ENCODE data around the gene SOS1.
A peak's percentile ranks its signal among the peaks of the same experiment; 100 is the strongest.
"Not testable (repeated sequence)": the region's sequence is repeated elsewhere in the genome, so short reads cannot be mapped to it uniquely, and the experiment has no call there.

The SOS1 gene

DNA sequence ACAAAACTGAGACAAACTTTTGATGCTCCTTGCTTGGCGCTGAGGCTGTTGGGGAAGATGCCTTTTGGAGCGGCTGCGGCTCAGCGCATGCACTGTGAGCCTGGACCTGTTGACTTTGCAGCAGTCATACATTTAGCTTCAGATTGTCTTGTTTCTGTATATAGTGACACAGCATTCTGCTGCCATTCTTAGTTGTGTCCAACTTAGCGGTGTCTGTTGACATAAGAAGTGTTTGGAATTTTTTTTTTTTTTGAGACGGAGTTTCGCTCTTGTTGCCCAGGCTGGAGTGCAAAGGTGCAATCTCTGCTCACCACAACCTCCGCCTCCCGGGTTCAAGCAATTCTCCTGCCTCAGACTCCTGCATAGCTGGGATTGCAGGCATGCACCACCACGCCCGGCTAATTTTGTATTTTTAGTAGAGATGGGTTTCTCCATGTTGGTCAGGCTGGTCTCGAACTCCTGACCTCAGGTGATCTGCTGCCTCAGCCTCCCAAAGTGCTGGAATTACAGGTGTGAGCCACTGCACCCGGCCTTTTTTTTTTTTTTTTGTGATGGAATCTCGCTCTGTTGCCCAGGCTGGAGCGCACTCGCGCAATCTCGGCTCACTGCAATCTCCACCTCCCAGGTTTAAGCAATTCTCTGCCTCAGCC is 17.5 kb upstream of the SOS1 start:
- DNase-seq, result not testable (repeated sequence)

DNA sequence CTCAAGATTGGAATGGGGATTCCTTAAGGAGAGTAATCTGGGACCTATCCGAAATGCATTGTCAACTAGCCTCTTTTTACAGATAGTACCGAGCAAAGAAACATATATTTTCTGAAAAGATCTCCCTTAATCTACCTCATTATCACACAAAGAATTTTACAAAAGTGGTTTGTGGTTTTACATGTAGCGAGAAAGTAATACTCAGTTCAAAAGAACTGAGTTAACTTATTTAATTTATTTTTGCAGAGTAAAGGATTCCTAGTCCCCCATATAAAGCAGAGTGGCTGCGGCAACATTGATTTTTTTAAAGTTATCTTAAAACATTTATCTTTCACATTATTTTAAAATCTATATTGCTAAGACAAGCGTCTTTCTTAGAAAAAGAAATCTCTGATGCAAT is 15.9 kb upstream of the SOS1 start:
- DNase-seq, result no peak

DNA sequence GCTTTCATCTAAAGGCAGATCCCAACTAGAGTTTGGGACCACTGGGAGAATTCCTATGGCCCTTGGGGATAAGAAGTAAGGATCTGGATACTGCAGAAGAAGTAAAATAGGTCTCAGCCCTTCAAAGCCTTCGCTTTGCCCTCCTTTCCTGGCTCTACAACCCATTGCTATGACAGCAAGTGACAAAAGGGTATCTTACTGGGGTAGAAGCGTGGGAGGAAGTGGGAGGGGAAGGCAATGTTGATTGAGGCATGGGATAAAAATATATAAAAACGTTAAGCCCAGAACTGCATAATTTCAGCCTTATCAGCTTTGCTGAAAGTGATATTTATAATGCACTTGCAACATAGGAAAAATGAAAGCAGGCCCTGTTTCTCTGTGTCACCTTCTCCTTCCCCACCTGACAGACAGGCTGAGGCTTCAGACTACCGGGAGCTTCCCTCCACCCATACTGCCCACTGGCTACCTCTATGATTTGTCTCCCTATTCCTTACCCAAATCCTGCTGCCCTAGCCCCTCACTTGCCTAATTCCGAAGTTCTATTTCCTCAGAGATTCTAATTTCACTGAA is 14.9 kb upstream of the SOS1 start:
- no peak for DNase-seq

DNA sequence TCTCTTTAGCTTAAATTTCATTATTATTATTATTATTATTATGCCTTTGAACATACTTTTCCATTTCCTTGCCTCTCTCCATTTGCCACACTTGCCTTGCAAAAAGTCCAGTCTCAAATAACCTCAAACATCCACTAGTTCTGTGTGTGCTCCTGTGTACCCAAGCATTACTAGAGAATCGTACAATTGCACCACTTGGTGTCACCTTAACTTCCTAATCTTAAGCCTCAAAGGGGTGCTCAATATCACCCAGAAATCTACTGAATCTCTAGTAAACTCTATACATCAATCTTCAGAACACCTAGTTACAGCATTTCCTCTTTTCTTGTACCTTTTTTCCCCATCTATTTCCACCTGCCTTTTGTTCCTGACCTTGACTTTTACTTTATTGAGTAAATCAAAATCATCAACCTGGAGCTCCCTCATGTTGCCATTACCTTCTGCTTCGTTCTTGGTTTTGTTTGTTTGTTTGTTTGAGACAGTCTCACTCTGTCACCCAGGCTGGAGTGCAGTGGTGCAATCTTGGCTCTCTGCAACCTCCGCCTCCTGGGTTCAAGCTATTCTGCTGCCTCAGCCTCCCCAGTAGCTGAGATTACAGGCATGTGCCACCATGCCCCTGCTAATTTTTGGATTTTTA is 12.5 kb upstream of the SOS1 start:
- DNase-seq, result no peak

DNA sequence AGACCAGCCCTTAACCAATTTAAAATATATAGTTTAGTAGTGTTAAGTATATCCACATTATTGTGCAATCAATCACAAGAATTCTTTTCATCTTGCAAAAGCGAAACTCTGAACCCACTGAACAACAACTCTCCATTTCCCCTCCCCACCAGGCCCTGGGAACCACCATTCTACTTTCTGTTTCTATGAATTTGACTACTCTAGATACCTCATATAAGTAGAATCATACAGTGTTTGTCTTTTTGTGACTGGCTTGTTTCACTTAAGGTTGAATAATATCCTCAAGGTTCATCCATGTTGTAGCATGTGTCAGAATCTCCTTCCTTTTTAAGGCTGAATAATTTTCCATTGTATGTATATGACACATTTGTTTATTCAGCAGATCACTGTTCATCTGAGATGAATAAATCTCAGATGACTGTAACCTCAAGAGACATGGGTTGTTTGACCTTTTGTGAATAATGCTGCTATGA is 8.1 kb upstream of the SOS1 start:
- DNase-seq, result no peak

DNA sequence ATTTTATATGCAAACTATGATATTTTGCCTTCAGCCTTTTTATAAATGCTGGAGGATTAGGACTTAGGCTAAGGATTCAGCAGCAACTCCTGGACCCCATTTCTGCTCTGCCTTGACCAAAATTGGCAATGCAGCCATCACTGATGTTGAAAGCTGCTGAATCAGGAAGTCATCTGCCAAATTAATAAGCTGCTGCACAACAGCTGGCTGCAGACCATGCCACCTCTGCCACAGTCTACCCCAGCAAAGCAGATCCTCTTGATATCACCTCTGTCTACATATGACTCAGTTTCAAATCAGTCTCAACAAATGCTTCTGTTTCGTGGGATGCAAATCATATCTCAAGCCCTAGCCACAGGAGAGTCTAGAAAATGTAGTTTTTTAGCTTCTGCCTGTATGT is 7.1 kb upstream of the SOS1 start:
- DNase-seq, result peak; percentile 19 to 20

DNA sequence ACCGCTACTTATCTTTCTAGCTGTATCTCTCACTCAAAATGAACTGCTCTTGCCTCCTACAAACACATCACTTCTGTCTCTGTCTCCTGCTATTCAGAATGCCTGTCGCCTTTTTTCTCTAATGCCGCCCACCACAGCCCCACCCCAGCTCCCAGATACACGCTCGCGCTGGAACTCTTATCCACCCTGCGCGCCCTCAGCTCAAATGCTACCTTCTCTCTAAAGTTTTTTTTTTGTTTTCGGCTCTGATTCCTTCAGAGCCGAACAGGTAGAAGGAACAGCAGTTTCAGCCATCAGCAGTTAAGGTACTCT is 3.9 kb upstream of the SOS1 start:
- peak; percentile 62 to 67 for DNase-seq

DNA sequence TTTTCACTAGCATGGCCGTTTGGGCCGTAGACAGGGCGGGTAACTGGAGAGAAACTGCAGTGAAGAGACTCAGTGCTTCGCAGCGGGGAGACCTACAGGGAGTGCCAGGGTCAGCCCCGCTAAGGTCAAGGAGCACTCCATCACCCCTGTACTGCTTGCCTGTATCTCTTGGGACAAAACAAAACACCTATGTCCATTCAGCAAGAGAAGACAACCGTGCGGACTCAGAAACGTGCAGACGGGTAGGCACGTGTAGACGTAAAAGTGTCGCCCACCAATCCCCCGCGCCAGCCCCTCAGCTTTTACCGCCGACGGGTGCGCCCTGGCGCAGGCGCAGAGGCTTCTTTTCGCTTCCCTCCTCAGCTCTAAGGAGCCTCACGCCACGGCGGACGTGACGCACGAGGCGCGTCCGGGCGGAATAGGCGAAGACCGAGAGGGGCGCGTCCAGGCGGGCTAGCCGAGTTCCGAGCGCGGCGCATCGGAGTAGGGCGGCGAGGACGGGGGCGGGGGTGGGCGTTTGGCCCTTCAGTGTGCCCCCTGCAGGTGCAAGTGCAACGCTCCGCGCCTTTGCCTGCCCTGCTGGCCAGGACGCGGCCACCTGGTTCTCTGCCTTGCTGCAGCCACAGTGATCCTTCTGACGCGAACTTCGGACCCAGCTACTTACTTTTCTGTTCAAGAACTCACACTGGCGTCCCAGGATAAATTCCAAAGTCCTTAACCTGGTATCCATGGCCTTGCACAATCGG is 3.3 kb upstream of the SOS1 start:
- DNase-seq, result peak; percentile 89 to 93

DNA sequence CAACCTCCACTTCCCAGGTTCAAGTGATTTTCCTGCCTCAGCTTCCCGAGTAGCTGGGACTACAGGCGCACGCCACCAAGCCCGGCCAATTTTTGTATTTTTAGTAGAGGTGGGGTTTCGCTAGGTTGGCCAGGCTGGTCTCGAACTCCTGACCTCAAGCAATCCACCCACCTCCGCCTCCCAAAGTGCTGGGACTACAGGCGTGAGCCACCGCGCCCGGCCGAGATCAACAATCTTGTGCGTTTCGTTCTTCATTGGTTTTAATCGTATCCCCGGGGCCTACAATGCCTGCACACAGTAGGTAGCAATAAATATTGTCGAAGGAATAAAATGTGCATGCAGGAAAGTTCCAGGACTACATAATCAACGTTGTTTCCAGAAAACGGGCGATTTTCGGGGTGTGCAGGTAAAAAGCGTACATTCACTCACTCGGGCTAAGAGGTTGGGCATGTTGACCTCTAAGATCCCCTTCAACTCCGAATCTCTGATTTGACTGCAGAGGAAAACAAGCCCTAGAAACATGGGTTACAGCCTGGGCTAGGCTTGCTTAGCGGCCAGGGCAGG is 2.7 kb upstream of the SOS1 start:
- no peak for DNase-seq

DNA sequence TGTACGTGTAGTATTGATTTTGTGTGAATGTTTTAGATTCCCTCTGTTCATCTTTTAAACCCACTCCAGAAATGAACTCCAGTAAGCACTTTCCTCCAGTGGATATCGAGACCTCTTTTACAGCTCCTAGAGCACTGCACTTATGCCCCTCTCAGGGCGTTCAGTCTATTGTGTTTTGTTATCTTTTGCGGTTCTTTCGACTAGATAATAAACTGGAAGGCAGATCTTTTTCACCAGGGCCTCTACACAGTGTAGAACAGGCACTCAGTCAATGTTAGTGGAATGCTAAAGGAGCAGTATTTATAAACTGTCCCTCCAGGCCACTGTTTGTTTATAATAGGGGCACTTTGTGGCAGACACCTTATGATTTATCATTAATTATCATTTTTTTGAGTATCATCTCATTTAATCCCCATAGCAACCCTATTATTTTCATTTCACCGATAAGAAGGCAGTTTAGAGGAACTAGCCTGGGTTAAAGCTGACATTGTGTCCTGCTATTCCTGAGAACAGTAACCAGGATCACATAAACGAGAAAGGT is 742 bp upstream of the SOS1 start:
- peak; percentile 39 to 44 for DNase-seq

DNA sequence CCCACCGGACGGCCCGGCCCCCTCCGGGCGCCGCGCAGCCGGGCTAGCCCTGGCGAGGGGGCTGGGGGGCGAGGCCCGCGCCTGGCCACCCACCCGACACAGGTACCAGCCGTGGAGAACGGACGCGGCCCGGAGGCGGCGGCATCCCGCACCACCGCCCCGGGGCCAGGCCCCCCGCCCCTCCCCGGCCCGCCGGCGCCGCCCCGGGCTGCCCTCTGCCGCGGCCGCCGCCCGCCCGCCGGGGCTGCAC is 405 bp downstream of the SOS1 start:
- no peak for DNase-seq

DNA sequence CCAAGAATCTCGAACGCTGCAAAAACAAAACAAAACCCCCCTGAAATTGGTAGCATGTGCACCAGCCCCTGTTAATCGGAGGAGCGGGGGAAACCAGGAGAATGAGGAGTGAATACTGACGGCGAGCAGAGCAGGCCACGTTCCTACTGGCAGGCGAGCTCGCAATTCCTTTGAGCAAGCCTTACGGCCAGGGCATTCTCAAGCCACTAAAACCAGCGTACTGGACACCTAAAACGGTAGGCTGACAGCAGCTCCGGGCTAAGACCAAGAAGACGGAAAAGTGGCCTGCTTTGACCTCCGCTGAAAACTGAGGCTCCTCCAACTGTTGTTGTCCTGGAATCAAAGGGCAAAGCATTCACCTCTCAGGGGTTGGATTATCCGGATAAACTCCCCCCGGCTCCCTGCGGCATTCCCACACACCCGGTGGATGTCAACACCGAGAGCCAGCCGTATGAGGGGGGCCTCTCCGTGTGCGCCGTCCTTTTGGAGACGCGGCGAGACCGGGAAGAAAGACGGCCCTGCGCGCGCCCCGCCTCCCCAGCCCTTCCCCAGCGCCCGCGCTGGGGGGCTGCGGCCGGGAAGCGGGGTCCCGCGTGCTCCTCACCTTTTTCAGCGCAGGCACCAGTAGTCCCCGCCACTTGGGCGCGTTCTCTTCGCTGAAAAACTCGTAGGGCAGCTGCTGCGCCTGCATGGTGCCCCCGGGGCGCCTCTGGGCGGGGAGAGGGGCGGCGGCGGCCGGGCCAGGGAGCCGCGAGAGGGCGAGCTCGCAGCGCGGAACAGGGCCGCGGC is 925 bp downstream of the SOS1 start:
- peak; percentile 39 to 43 for DNase-seq

DNA sequence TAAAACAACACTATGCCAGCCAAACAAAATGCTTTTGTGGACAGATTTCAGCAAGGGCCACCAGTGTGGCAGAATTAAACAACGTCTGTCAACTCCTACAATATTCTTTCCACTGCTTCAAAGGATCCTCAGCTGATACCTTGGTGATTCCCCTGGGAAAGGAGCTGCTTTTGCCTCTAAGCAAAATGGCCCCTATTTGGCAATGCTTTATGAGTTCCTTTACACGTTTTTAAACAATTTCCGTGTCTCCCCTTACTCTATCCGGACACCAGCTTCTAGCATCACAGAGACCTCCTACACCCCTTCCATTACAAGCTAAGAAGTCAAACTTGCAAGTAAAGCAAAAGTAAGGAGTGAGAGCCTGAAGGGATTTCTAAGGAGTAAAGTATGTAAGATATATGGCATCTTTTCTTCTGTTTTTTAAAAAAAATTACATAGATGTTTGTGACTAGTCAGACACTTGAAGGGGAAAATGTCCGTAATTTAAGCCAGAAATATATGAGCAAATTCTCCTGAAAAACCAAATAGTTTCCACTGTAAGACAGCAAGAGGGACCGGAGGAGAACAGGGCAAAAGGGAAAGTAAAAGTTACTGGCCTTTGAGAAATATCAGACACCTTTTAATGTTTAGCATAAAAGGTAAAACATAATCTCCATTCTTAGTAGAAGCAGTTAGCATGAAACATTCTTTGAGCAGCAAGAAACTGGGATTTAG is 1.9 kb downstream of the SOS1 start:
- DNase-seq, result peak; percentile 21 to 62

DNA sequence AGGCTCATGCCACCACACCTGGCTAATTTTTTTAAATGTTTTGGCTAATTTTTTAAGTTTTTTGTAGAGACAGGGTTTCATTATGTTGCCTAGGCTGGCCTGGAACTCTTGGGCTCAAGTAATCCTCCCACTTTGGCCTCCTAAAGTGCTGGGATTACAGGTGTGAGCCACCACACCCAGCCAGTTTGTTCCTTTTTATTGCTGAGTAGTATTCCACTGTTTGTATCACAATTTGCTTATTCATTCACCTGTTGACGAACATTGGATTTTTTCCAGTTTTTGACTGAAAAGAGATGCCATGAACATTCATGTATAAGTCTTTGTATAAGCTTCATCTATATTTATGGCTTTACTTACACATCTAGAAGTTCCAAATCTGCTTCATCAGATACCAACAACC is 5.3 kb downstream of the SOS1 start:
- DNase-seq, result no peak

DNA sequence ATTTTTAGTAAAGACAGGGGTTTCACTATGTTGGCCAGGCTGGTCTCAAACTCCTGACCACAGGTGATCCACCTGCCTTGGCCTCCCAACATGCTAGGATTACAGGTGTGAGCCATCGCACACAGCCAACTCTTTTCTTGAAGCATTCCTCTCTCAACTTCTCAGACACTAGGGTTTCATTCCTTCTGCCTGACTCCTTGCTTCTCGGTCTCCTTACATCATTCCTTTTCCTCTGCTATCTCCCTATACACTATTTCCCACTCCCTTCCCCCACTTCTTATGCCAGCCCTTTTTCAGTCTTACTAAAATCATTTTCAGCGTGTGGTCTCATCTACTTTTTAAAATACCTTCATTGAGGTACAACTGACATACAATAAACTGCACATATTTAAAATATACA is 6.1 kb downstream of the SOS1 start:
- DNase-seq, result no peak

DNA sequence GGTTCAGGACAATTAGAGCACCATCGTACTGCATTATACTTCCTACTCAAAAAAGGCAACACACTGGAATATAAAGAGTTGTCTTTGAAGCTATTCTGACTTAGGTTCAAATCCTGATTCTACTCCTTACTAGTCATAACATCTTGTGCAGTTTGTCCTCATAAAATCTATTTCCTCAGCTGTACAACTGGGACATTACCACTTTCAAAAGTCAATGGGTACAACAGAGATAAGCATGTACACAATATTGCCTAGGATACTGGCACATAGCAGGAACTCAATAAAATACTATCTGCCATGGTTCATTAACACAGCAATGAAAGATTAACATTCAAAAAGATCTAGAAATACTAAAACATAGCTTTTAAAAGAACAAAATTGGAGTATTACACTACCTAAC is 11.3 kb downstream of the SOS1 start:
- no peak for DNase-seq

DNA sequence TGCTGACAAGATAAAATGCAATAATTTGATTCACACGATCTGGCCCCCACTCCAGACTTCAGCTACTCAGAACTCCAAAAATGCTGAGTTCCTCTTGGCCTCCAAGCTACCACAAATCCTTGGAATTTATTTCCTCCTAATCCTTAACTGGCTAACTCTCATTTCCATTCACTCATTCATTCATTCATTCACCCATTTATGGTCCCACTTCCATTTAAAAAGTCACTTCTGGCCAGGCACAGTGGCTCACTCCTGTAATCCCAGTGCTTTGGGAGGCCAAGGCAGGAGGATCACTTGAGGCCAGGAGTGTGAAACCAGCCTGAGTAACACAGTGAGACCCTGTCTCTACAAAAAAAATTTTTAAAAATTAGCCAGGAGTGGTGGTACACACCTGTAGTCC is 12.5 kb downstream of the SOS1 start:
- DNase-seq, result no peak

DNA sequence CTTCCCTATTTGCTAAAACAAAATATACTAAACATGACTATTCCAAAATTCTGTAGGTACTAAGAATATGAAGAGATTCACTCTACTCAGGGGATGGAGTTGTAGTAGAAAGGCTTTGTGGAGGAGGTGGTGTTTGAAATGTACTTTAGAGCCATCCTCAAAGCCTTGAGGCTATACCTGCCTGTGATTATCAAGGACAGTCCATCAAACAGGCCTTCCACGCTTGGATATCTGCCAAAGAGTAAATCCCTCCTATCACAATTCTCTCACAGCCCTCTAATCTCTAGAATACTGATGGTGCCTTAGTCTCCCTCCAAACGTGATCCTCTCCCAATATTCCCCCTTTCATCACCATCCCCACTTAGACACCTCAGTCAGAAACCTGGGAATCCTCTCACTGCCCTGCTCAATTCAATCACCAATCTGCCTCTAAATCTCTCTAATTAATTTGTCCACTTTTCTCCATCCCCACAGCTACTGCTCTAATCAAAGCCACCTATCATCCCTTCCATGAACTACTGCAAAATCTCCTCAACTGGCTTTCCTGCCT is 13.1 kb downstream of the SOS1 start:
- no peak for DNase-seq

DNA sequence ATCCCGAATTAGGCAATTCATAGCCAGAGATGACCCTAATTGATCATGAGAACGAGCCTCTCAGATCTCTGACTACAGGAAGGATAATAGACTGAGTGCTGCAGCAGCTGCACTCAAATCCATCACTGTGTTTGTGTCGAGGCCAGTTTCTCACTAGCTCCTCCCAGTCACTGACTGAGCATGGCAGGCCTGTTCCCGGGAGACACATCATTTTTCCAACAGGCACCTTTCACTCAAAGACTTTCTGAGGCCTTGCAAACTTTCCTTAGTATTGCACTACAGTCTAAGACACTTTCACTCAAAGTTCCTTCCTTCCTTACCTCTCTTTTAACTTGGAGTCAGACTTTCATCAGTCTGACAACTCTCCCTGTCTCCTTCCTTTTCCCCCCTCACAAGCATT is 13.7 kb downstream of the SOS1 start:
- no peak for DNase-seq

DNA sequence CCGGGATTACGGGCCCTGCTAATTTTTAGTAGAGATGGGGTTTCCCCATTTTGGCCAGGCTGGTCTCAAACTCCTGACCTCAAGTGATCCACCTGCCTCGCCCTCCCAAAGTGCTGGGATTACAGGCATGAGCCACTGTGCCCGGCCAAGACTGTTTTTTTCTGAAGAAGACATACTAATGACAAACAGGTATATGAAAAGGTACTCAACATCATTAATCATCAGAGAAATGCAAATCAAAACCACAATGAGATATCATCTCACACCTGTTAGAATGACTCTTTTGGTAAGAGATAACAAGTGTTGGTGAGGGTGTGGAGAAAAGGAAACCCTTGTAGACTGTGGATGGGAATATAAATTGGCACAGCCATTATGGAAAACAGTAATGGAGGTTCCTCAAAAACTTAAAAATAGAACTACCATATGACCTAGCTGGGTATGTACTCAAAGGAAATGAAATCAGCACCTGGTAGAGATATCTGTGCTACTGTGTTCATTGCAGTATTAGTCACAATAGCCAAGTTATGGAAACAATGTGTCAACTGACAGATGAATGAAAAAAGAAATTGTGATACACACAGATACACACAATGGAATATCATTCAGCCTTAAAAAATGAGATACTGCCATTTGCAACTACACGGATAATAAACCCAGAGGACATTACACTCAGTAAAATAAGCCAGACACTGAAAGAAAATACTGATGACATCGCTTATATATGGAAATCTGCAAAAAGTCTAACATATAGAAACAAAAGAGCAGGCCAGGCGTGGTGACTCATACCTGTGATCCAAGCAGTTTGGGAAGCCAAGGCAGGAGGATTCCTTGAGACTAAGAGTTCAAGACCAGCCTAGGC is 20.8 kb downstream of the SOS1 start:
- no peak for DNase-seq

DNA sequence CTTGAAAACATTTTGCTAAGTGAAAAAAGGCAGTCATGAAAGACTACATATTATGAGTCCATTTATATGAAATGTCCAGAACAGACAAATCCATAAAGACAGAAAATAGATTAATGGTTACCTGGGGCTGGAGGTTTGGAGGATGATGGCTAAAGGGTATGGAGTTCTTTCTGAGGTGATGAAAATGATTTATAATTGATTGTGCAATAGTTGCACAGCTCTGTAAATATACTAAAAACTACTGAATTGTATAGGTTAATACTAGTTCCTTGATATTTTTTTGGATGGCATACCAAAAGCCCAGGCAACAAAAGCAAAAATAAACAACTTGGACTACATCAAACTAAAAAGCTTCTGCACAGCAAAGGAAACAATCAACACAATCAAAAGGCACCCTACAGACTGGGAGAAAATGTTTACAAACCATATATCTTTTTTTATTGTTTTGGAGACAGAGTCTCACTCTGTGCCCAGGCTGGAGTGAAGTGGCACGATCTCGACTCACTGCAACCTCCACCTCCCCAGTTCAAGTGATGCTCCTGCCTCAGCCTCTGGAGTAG is 21.5 kb downstream of the SOS1 start:
- DNase-seq, result no peak

Data from Kasumi-1 (cell line).